ENCODE measurements around the gene PAK6.

Gene PAK6

DNA sequence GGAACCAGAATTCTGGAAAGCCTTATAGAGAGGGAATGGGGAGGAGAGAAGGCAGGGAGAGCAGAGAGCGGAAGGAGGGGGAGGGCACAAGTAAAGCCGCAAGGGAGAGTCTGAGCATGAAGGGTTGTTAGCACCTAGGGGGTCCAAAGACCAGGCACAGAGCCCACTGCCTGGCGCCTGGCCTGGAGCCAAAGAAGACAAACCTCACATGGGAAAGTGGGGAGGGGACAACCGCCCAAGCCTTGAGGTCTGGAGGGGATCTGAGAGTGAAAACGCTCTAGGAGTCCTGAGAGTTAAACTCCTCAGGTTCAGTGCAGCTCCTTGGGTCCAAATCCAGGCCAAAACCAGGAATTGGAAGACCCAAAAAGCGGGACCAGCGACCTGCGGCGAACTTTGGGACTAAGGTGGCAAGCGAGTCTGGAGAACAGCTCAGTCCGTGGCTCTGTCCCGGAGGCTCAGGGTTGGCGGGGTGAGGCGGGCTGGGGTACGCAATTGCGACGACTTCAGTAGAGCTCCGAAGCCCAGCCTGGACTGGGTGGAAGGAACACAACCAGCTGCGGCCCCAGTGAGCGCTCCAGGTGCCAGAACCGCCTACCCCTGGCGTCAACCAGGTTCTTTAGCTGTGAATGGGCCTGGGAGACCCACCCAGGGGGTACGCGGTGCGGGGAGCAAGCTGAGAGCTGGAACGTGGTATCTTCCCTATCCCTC is 83.8 kb downstream of the PAK6 start:
- no peak overlapping the region for H3K56ac ChIP-seq (ENCODE audit: low read length)
- H3K4me1 ChIP-seq (ENCODE audit: control insufficient read depth, low read depth, low read length): peaks cover 13% of the 10 kb centered on the region
- no peaks in the 10 kb centered on the region for H3K79me2 ChIP-seq (ENCODE audit: control insufficient read depth, insufficient read depth, low read length)
- DNase-seq: peak; percentile 64
- H3K27ac ChIP-seq (ENCODE audit: low read depth, low read length): no peak overlapping the region
- H3K23ac ChIP-seq (ENCODE audit: low read length): no peak overlapping the region
- no peak overlapping the region for H3K18ac ChIP-seq (ENCODE audit: low read length)
- no peaks in the 10 kb centered on the region for H3K27me3 ChIP-seq (ENCODE audit: insufficient read depth, low read length, poor library complexity)
- no peak overlapping the region for H2BK5ac ChIP-seq (ENCODE audit: low read length)
- WGBS (ENCODE audit: extremely low coverage, insufficient coverage, low lambda C conversion rate): no CpG with 5 or more reads among the region's 26 CpGs
- H4K8ac ChIP-seq (ENCODE audit: low read depth, low read length): no peak overlapping the region
- no peaks in the 10 kb centered on the region for H3K36me3 ChIP-seq (ENCODE audit: control insufficient read depth, insufficient read depth, low read length)
- H2AK5ac ChIP-seq (ENCODE audit: low read length): no peak overlapping the region
- no peak overlapping the region for H4K5ac ChIP-seq (ENCODE audit: low read length)
- H3K4me2 ChIP-seq (ENCODE audit: low read length): peak overlapping the region; percentile 75
- H3K79me1 ChIP-seq (ENCODE audit: low read length): no peaks in the 10 kb centered on the region
- no peak overlapping the region for H3K4me3 ChIP-seq (ENCODE audit: low read length)
- H3K4ac ChIP-seq (ENCODE audit: low read depth, low read length): no peak overlapping the region
- H3K9ac ChIP-seq (ENCODE audit: low read length): peak overlapping the region; percentile 18
- no peak overlapping the region for H2BK15ac ChIP-seq (replicated peaks; ENCODE audit: low read depth)
- no peak overlapping the region for H2BK120ac ChIP-seq (ENCODE audit: low read depth, low read length)

DNA sequence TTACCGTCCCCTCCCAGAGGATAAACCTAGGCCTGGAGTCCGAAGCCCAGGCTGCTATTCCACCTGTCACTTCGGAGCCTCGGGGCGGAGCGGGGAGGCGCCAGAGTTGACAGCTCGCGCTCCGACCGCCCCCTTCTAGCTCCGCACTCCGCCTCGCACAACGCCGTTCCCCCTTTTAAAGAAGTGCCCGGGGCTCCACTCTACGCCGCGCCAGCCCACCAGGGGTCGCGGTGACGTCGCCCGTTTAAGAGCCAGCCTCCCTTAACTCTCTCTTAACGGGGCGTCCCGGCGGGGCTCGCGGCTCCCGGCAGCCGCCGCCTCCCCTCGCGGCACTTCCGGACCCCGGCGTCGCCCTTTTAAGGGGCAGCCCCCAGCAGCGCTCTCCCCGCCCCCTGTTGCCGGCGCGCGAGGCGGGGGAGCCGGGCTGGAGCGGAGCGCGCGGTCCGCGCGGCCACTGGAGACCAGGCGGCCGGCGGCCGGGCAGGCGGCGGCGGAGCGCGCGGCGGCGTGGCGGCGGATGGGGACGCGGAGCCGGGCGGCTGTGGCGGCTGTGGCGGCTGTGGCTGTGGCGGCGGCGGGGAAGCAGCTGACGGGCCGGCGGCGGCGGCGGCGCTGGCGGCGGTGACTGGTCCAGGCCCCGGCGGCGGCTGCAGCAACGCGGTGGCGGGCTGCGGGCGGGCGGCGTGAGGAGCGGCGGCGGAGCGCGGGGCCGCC is 84.5 kb downstream of the PAK6 start, which contains the start of gene INAFM2:
INAFM2 (plus strand) TSS at position 454 of the 714 bp plus-strand sequence. CDS start 364 bp downstream, outside the sequence.
- Histone ChIP-seq H3K4ac (ENCODE audit: low read depth, low read length) (no peak within 1 kb of the TSS), H3K56ac (ENCODE audit: low read length) (peak within 1 kb of the TSS; percentile 49), H3K79me1 (ENCODE audit: low read length) (no peaks in the 10 kb centered on the region), H2AK5ac (ENCODE audit: low read length) (no peak within 1 kb of the TSS), H3K27ac (ENCODE audit: low read depth, low read length) (no peak within 1 kb of the TSS), H3K36me3 (ENCODE audit: control insufficient read depth, insufficient read depth, low read length) (no peaks in the 10 kb centered on the region), H4K8ac (ENCODE audit: low read depth, low read length) (no peak within 1 kb of the TSS), H3K4me1 (ENCODE audit: control insufficient read depth, low read depth, low read length) (peaks cover 17% of the 10 kb centered on the region), H2BK5ac (ENCODE audit: low read length) (no peak within 1 kb of the TSS), H3K18ac (ENCODE audit: low read length) (peak within 1 kb of the TSS; percentile 86), H3K23ac (ENCODE audit: low read length) (no peak within 1 kb of the TSS), H3K4me2 (ENCODE audit: low read length) (peak within 1 kb of the TSS; percentile 75), H3K4me3 (ENCODE audit: low read length) (peak within 1 kb of the TSS; percentile 9), H2BK120ac (ENCODE audit: low read depth, low read length) (no peak within 1 kb of the TSS), H3K9ac (ENCODE audit: low read length) (peak within 1 kb of the TSS; percentile 42), H3K79me2 (ENCODE audit: control insufficient read depth, insufficient read depth, low read length) (no peaks in the 10 kb centered on the region), H3K27me3 (ENCODE audit: insufficient read depth, low read length, poor library complexity) (no peaks in the 10 kb centered on the region), H2BK15ac (replicated peaks; ENCODE audit: low read depth) (no peak within 1 kb of the TSS), H4K5ac (ENCODE audit: low read length) (no peak within 1 kb of the TSS)
- DNase-seq: peak; percentile 98
- WGBS (ENCODE audit: extremely low coverage, insufficient coverage, low lambda C conversion rate): no CpG with 5 or more reads among the region's 103 CpGs

DNA sequence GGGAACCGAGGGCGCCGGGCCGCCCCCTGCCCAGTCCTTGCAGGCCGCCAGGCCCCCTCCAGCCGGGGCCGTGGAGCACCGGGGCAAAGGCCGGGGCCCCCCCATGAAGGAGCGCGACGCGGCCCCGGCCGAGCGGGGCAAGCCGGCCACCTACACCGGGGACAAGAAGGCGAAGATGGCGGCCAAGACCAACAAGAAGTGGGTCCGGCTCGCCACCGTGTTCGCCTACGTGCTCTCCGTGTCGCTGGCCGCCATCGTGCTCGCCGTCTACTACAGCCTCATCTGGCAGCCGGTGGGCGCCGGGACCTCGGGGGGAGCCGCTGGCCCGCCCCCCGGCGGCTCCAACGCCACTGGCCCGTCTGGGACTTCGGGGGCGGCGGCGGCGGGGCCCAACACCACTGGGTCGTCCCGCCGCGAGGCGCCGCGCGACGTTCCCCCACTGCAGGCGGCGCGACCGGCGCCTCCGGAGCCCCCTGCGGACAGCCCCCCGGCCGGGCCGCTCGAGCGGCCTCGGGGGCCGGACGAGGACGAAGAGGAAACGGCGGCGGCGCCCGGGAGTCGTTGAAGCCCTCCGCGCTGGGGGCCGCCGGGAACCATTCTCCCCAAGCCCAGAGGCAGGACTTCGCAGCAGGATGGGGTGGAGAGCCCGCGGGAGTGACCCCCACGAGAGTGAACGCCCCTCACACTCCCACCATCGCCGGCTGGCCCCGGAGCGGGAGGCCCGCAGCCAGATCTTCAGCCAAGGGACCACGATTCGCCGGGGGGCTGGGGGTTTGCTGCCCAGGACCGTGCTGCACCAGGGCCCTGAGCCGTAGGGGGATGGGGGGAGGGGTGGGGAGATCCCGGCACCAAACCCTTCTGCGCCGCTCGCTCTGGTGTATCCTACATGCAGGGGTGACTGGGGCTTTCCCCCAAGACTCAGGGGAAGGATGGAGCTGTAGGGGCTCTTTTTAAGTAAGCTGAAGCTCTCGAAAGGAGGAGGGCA is 85.4 kb downstream of the PAK6 start:
- peak overlapping the region; percentile 49 for H3K56ac ChIP-seq (ENCODE audit: low read length)
- no peak overlapping the region for H3K4ac ChIP-seq (ENCODE audit: low read depth, low read length)
- H4K8ac ChIP-seq (ENCODE audit: low read depth, low read length): no peak overlapping the region
- no peaks in the 10 kb centered on the region for H3K79me1 ChIP-seq (ENCODE audit: low read length)
- H2BK15ac ChIP-seq (replicated peaks; ENCODE audit: low read depth): no peak overlapping the region
- peak overlapping the region; percentile 2 for H3K4me2 ChIP-seq (ENCODE audit: low read length)
- no peak overlapping the region for H3K27ac ChIP-seq (ENCODE audit: low read depth, low read length)
- H3K4me1 ChIP-seq (ENCODE audit: control insufficient read depth, low read depth, low read length): peaks cover 18% of the 10 kb centered on the region
- H3K79me2 ChIP-seq (ENCODE audit: control insufficient read depth, insufficient read depth, low read length): no peaks in the 10 kb centered on the region
- H3K4me3 ChIP-seq (ENCODE audit: low read length): peak overlapping the region; percentile 9
- H3K27me3 ChIP-seq (ENCODE audit: insufficient read depth, low read length, poor library complexity): no peaks in the 10 kb centered on the region
- no peak for DNase-seq
- H4K5ac ChIP-seq (ENCODE audit: low read length): no peak overlapping the region
- H2BK120ac ChIP-seq (ENCODE audit: low read depth, low read length): no peak overlapping the region
- no peak overlapping the region for H2BK5ac ChIP-seq (ENCODE audit: low read length)
- H3K9ac ChIP-seq (ENCODE audit: low read length): peak overlapping the region; percentile 42
- no CpG with 5 or more reads among the region's 101 CpGs for WGBS (ENCODE audit: extremely low coverage, insufficient coverage, low lambda C conversion rate)
- H2AK5ac ChIP-seq (ENCODE audit: low read length): no peak overlapping the region
- no peak overlapping the region for H3K23ac ChIP-seq (ENCODE audit: low read length)
- no peaks in the 10 kb centered on the region for H3K36me3 ChIP-seq (ENCODE audit: control insufficient read depth, insufficient read depth, low read length)
- H3K18ac ChIP-seq (ENCODE audit: low read length): peak overlapping the region; percentile 86

DNA sequence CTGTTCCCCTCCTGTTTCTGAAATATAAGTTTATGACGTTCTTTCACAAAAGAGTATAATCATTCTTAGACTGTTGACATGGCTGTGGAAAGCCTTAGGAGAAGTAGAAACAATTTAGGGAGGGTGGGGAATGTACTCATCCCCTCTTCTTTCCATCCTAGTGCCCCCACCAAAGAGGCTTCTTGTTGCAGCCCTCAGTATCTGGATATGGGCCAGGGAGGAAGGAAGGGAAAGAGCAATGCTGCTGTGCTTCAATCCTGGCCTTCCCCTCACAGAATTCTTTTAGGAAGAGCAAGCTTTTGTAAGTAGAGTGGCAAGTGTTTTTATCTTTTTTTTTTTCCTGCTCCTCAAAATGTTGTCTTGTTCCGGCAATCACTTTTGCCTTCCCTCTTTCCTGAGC is 86.3 kb downstream of the PAK6 start:
- no CpG with 5 or more reads among the region's 2 CpGs for WGBS (ENCODE audit: extremely low coverage, insufficient coverage, low lambda C conversion rate)
- no peak overlapping the region for H3K9ac ChIP-seq (ENCODE audit: low read length)
- H3K4me2 ChIP-seq (ENCODE audit: low read length): no peak overlapping the region
- no peaks in the 10 kb centered on the region for H3K79me2 ChIP-seq (ENCODE audit: control insufficient read depth, insufficient read depth, low read length)
- no peak overlapping the region for H3K23ac ChIP-seq (ENCODE audit: low read length)
- H3K27ac ChIP-seq (ENCODE audit: low read depth, low read length): no peak overlapping the region
- H4K8ac ChIP-seq (ENCODE audit: low read depth, low read length): no peak overlapping the region
- H2BK5ac ChIP-seq (ENCODE audit: low read length): no peak overlapping the region
- H3K27me3 ChIP-seq (ENCODE audit: insufficient read depth, low read length, poor library complexity): no peaks in the 10 kb centered on the region
- H3K56ac ChIP-seq (ENCODE audit: low read length): no peak overlapping the region
- no peak overlapping the region for H2BK120ac ChIP-seq (ENCODE audit: low read depth, low read length)
- H3K79me1 ChIP-seq (ENCODE audit: low read length): no peaks in the 10 kb centered on the region
- peaks cover 18% of the 10 kb centered on the region for H3K4me1 ChIP-seq (ENCODE audit: control insufficient read depth, low read depth, low read length)
- no peak overlapping the region for H2BK15ac ChIP-seq (replicated peaks; ENCODE audit: low read depth)
- H3K4me3 ChIP-seq (ENCODE audit: low read length): no peak overlapping the region
- no peak for DNase-seq
- no peaks in the 10 kb centered on the region for H3K36me3 ChIP-seq (ENCODE audit: control insufficient read depth, insufficient read depth, low read length)
- no peak overlapping the region for H4K5ac ChIP-seq (ENCODE audit: low read length)
- H2AK5ac ChIP-seq (ENCODE audit: low read length): no peak overlapping the region
- H3K4ac ChIP-seq (ENCODE audit: low read depth, low read length): no peak overlapping the region
- no peak overlapping the region for H3K18ac ChIP-seq (ENCODE audit: low read length)

DNA sequence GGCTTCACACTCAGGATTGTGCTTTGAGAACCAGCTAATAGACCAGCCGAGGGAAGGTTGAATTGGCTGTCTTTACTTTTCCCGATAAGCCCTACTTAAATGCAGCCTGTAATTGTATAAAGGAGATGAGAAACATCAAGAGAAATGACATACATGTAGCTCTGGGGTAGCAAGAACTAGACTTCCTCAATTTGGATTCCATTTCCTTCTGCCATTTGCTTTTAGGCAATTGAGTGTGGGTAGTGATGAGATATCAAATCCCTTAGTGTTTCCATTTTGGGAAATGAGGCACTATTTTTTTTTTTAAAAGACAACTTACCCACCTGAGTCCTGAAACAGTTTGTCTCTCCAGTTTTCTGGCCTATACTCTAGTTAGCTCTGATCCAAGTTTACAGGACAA is 86.8 kb downstream of the PAK6 start:
- DNase-seq: no peak
- no peak overlapping the region for H3K27ac ChIP-seq (ENCODE audit: low read depth, low read length)
- no peak overlapping the region for H3K4ac ChIP-seq (ENCODE audit: low read depth, low read length)
- H2AK5ac ChIP-seq (ENCODE audit: low read length): no peak overlapping the region
- no peak overlapping the region for H3K56ac ChIP-seq (ENCODE audit: low read length)
- no peak overlapping the region for H2BK120ac ChIP-seq (ENCODE audit: low read depth, low read length)
- H3K4me2 ChIP-seq (ENCODE audit: low read length): no peak overlapping the region
- H2BK15ac ChIP-seq (replicated peaks; ENCODE audit: low read depth): no peak overlapping the region
- no peak overlapping the region for H4K8ac ChIP-seq (ENCODE audit: low read depth, low read length)
- no peak overlapping the region for H2BK5ac ChIP-seq (ENCODE audit: low read length)
- no peaks in the 10 kb centered on the region for H3K79me1 ChIP-seq (ENCODE audit: low read length)
- H3K27me3 ChIP-seq (ENCODE audit: insufficient read depth, low read length, poor library complexity): no peaks in the 10 kb centered on the region
- no peaks in the 10 kb centered on the region for H3K36me3 ChIP-seq (ENCODE audit: control insufficient read depth, insufficient read depth, low read length)
- WGBS (ENCODE audit: extremely low coverage, insufficient coverage, low lambda C conversion rate): no CpG with 5 or more reads among the region's 2 CpGs
- no peak overlapping the region for H4K5ac ChIP-seq (ENCODE audit: low read length)
- H3K4me1 ChIP-seq (ENCODE audit: control insufficient read depth, low read depth, low read length): peaks cover 18% of the 10 kb centered on the region
- no peak overlapping the region for H3K18ac ChIP-seq (ENCODE audit: low read length)
- no peak overlapping the region for H3K4me3 ChIP-seq (ENCODE audit: low read length)
- H3K79me2 ChIP-seq (ENCODE audit: control insufficient read depth, insufficient read depth, low read length): no peaks in the 10 kb centered on the region
- H3K23ac ChIP-seq (ENCODE audit: low read length): no peak overlapping the region
- H3K9ac ChIP-seq (ENCODE audit: low read length): no peak overlapping the region

Data from mesendoderm (in vitro differentiated cells).